GM18511 (cell line): ENCODE results near the gene TNFAIP2.
"Not testable (repeated sequence)": the region's sequence is repeated elsewhere in the genome, so short reads cannot be mapped to it uniquely, and the experiment has no call there.

Source experiments
- ATAC-seq: cut with Tn5 transposase; IDR thresholded peaks from one replicate; pipeline ENCODE4 v1.9.1; 2021; ENCODE audit warnings: mild to moderate bottlenecking, moderate library complexity; ENCODE audit not compliant: unreplicated experiment

TNFAIP2 gene

DNA sequence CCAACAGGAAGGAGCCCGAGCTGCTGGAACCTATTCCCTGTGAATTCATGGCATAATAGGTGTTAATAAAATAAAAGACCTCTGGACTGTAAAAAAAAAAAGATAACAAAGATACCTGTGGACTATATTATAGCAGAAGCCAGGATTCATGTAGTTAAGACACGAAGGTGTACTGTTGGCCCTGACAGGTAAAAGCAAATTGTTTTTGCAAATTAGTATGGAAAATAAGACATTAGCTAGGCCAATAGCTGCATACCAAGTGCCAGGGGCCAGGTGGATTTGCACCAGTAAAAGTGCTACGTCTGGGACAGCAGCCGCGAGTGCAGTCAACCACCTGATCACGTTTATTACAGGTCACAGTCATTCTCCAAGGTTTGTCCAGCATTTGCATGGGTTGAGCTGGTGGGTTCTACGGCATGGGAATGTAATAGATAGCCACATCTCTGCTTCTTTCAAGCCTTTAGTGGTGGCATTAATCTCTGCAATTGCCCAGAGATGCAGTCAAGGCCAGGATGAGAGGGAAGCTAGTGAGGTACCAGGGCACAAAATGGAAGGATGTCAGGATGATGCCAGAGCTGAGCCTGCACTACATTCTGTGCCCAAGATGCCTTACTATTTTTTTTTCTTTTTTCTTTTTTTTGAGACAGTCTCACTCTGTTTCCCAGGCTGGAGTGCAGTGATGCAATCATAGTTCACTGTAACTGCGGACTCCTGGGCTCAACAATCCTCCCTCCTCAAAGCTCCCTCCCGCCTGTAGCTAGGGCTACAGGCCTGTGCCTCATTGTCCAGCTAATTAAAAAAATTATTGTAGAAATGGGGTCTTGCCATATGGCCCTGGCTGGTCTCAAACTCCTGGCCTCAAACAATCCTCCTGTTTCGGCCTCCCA is 26.3 kb downstream of the TNFAIP2 start:
- no peak for ATAC-seq

DNA sequence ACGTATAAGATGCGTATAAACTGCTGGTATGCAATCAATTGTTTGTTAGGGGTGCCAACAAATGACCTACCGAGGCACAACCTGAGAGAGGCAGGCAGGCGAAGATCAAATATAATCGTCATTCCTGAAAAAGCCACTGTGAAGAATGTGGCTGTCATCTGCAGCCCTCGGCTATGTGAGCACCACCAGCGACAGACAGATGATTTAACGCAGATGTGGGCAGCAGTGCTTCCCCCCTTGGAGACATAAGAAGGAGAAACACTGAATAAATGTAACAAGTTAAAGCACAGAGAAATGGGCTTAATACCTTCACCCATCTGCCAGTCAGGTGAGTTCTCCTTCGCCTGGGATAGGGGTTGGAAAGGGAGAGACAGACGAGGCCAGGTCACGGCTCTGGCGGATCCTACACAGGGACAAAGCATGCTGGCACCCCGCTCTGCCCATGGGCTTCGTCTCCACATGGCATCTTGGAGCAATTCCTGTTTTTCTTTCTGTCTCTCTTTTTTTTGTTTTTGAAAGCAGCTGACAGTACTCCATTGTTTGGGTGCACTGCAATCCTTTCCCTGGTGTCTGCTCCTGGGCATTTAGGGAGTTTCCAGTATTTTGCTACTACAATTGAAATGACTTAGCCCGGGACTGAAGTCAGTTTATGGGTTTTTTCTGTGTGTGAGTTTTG is 28.1 kb downstream of the TNFAIP2 start:
- no peak for ATAC-seq

GRCh38 chr14:103155010-103155409 is 31.7 kb downstream of the TNFAIP2 start:
- ATAC-seq, result no peak

- ATAC-seq, result not testable (repeated sequence)
Observed at GRCh38 chr14:103155416-103155815, 32.2 kb downstream of the TNFAIP2 start.

DNA sequence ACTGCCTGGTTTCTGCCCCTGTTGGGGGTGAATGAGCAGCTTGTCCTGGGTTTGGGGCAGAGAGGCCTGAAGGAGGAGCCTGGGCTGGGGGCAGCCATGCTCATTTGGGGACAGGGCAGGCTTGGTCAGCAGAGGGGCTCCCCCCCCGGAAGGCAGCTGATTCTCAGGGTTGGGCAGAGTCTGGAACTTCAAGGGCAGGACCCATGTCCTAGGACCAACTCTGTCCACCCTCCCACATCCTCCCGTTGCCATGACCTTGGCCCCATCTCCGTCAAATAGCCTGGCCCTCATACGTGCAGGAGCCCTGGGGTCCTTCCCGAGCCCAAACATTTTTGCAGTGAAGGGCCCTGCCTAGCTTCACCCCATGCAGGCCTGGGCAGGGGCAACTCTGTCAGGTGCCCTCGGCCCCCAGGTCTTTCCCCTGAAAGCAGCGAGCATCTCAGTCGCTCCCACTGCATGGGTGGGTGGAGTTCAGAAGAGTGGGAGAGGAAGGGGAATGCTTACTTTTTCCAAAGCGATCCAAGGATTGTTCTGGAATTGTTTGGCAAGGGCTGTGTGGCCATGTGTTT is 32.6 kb downstream of the TNFAIP2 start:
- ATAC-seq, result no peak

DNA sequence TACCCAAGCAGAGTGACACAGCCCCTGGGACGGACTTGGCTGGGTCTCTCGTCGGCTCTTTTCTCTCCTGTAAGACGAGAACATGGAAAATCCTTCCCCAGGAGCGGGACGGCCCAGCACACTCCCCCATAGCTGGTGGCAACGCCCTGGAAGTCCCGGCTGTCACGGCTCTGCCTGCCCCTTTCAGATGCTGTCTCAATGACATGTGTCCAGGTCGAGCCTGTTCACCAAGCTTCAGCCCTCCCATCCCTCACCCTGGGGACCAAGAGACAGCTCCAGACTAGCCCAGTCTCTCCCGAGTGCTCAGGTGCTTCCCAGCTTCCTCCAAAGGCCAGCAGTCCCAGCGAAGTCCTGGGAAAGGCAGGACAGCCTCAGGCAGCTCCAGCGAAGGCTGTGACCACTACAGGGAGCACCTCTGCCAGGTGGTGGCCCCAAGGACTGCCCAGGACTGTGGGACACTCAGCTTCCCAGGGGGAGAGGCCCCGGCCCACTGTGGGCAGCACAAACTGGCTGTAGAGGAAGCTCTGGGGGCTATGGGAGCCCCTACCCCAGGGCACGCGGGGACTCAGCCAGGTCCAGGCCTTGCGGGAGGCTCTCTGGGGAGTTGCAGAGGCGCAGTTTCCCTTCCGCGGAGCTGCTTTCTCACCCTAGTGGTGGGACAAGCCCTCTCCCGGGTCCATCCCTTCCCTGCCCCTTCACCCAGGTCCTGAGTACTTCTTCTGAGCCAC is 33.6 kb downstream of the TNFAIP2 start:
- ATAC-seq, result no peak

DNA sequence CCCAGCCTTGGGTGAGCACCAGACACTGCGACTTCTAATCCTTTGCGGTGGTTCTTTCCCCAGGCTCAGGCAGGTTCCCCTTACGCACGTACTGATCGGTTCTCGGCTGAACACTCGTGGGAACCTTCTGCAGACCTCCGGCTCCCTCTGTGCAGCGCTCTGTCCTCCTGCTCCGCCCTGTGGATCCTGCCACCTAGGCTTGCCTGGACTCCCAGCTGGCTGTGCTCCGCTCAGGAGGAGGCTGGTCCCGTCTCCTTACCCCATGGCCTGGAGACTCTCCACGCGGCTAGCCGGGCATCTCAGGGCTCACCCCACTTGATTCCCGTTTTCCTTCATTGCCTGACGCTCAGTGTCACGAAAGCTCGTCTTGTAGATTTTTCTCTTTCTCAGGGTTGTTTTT is 34.7 kb downstream of the TNFAIP2 start:
- ATAC-seq, result no peak

GRCh38 chr14:103158688-103159087 is 35.4 kb downstream of the TNFAIP2 start:
- ATAC-seq, result no peak

DNA sequence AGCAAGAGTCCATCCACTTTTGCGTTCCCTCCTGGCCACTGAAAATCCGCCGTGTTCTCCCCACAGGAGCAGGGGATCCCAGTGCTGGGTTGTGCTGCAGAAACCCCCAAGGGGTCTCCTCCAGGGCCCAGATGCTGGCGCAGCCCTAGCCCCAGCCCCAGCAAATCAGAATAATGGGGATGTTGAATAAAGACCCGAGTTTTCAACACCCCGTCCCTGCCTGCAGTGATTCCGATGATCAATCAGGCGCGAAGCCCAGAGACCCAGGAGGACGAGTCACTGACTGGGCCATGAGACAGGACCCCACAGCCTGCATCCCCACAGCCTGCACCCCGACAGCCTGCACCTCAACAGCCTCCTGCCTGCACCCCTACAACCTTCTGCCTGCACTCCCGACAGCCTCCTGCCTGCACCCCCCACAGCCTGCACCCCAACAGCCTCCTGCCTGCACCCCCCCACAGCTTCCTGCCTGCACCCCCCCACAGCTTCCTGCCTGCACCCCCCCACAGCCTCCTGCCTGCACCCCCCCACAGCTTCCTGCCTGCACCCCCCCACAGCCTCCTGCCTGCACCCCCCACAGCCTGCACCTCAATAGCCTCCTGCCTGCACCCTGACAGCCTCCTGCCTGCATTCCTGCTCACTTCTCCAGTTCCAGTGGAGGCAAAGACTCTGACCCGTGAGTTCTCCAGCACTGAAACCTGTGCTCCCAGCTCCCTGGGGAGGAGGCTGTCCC is 37.2 kb downstream of the TNFAIP2 start:
- ATAC-seq, result no peak

GRCh38 chr14:103161054-103161397 is 37.8 kb downstream of the TNFAIP2 start:
- no peak for ATAC-seq

DNA sequence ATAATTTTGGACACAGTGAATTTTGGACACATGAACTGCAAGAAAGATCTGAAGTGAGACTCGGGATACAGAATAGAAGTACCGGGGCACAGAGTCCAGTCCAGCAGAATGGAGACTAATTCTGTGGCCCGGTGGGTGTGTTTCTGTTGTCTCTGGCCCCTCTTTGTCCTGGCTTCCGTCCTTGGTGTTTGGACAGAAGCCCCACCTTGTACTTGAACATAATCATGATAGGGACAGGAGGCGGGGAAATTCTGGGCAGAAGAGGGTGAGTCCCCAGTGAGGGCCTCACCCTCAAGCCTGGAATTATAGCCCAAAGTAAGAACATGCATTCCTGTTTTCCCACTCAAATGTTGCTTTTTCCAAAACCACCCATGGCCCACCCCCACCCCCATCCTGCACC is 39.9 kb downstream of the TNFAIP2 start:
- no peak for ATAC-seq

DNA sequence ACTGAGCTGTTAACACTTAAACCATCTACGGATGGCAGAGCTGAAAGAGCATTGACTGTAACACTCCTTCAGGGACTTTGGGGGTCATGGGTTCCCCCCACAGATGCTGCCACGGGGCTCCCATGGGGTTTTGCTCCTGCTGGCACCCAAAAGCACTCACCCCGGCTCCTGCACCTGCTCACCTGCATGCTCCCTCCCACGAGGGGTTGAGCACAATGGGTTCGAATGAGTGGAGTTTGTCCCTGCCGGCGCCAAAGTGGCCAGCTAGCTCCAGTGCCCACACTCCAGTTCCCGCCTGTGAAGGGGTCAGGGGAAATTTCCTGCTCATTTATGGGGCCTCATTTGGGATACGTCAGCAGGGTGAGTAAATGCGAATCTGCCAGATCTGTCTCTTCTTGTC is 40.7 kb downstream of the TNFAIP2 start:
- no peak for ATAC-seq

GRCh38 chr14:103164779-103165178 is 41.5 kb downstream of the TNFAIP2 start:
- ATAC-seq, result no peak

- no peak for ATAC-seq
Observed at GRCh38 chr14:103165323-103165722, 42.1 kb downstream of the TNFAIP2 start.

DNA sequence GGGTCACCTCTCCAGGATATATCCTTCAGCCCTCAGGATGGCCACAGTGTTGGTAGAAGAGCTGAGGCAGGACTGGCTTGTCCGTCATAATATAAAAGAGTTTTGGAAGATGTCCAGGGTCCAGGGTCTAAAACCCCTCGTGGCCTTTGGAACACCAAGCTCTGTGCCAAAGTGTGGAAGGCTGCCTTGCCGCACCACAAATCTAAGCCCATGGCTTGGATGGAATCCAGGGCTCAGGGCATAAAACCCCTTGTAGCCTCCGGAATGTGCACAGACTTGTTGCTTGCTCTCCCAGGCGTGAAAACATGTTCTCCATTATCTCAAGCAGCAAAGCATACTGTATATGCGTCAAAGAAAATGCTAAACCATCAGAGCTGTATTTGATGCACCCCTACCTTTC is 46.7 kb downstream of the TNFAIP2 start:
- ATAC-seq, result no peak

DNA sequence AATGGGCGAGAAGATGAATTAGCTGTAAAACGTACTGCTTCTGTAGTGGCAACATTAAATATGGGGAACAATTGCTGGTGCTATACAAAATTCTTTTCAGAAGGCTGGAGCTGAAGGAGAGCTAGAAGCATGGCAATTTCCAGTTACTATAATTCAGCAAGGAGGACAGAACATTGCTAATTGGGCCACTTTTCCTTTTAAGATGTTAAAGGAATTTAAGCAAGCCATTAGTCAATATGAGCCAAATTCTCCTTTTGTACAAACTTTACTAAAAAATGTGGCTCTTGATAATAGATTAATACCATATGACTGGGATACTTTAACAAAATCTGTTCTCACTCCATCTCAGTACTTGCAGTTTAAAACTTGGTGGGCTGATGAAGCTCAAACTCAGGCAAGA is 47.9 kb downstream of the TNFAIP2 start:
- not testable (repeated sequence) for ATAC-seq

- ATAC-seq, result no peak
Observed at GRCh38 chr14:103172921-103173320, 49.7 kb downstream of the TNFAIP2 start.

DNA sequence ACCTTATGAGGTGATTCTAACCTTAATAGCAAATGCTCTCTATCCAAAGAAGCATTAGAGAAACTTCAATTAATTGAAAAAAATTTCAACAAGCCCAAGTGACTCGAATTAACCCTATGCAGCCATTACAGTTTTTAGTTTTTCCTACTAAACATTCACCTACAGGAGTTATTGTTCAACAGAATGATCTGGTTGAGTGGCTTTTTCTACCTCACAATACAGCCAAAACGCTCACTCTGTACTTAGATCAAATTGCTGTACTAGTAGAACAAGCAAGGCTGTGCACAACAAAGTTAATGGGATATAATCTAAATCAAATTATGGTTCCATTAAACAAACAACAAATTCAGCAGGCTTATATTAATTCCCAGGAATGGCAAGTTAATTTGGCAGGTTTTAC is 50.6 kb downstream of the TNFAIP2 start:
- not testable (repeated sequence) for ATAC-seq

DNA sequence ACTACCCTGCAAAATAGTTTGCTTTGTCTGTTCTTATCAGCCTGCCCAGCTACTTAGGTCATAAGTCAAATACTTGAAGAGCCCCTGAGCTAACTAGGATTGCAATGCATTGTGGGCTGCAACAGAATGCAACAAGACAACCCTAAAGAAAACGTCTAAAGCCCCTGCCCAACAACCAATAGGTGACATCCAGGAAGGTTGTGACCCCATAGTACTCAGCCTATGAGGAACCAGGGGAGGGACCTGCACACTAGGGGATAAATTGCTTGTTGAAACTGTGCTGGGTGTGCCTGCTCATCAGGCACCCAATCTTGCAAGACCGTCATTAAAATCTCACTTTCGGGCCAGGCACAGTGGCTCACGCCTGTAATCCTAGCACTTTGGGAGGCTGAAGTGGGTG is 52.9 kb downstream of the TNFAIP2 start:
- ATAC-seq, result not testable (repeated sequence)

- ATAC-seq, result no peak
Observed at GRCh38 chr14:103177376-103177775, 54.1 kb downstream of the TNFAIP2 start.

DNA sequence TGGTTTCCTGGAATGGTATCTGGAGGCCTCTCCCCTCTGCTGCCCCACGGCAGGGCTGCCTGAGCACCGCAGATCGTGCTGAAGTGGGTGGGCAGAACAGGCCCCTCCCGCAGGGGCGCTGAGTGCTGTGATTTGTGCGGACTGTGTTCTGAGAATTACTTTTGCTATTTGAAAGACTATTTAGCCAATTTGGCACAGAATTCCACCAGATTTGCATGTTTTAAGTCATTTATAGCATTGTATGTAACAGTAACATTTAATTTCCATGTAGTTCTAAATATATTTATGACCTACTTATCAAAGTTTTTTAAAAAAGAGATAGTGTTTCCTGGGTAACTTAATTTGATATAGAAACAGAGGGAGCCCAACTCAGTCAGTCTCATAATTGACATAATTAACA is 55.3 kb downstream of the TNFAIP2 start:
- ATAC-seq, result no peak
